GM18526 (cell line): Measurements from ENCODE around the gene VAT1L.

Experiments
- POLR2A ChIP-seq: IDR thresholded peaks from 3 replicates; pipeline ENCODE4 v1.6.1; 2011; ENCODE audit not compliant: insufficient read length; ENCODE audit errors: extremely low read depth

Gene VAT1L

DNA sequence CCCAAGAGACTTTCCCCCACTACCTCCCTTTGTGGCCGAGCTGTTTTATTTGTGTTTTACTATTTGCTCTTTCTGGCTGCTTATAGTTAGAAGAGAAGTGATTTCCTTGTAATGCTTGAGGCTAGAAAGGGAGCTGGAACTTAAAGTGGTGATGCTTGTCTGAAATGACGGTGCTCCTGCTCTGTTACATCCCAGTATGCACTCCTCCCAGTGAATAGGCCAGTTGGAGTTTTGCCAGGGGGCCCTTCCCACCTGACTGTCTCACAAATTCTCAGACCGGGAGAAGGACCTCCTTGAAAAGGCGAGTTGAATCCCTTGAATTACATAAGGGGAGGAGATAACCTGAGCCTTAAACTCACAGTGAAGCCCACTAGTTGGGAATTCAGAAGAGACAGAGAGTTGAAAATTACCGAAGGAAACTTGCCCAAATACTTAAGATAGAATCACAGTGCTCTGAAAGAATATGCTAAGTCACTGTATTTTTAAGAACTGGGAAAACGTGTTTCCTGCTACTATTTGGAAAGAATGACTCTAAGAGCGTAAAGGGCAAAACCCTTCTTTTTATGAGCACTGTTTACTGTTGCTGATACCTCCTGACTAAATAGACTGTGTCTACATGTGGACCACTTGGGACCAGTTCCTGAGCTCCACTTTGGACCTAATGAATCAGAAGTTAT is 149.2 kb downstream of the VAT1L start:
- no peak for TF ChIP-seq POLR2A

GRCh38 chr16:77938913-77939312 is 150.5 kb downstream of the VAT1L start:
- no peak for TF ChIP-seq POLR2A

DNA sequence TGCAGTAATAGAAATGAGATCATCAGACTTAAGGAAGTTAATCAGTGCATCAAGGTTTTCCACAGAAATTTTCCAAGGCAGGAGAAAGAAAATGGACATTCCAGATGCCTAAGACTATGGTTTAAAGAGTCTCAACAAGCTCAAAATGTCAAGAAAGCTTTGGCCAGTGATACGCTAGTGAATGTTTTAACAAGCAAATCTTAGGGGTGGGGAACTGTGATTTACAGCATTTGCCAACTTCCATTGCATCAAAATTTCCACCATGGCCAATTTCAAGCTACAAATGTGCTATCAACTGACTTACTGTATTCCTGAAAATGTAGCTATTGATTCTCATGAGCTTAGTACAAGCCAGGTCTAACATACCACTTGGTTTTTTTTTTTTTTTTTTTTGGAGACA is 151.6 kb downstream of the VAT1L start:
- no peak for TF ChIP-seq POLR2A

GRCh38 chr16:77943801-77944200 is 155.4 kb downstream of the VAT1L start:
- TF ChIP-seq POLR2A, result no peak

DNA sequence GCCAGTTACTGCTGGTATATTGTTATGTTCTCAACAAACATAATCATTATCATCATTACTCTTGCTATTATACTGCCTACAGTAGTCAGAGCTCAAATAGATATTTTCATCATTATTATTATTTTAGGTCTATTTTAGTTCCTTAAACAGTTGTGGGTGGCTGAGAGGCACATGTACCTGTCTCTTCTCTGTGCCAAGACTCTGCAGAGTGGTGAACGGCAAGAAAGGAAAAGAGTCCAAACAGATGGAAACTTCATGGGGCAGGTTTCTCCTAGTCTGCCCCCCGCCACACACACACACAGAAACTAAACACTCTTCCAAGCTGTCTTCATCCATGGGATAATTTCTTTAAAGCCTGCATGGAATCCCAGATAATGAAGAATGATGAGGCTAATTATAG is 156.3 kb downstream of the VAT1L start:
- TF ChIP-seq POLR2A, result no peak

DNA sequence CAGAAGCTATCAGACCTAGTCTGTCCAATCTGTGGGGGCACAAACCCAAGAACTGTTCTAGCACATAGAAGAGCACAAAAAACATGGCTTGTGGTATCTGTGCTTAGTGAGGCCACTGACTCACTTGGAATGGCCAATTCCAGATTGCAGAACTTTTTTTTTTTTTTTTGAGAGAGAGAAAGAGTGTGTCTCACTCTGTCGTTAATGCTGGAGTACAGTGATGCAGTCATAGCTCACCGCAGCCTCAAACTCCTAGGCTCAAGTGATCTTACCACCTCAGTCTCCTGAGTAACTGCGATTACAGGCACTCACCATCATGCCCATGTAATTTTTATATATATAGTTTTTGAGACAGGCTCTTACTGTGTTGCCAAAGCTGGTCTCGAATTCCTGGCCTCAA is 156.8 kb downstream of the VAT1L start:
- TF ChIP-seq POLR2A, result no peak

- no peak for TF ChIP-seq POLR2A
These were observed 158.5 kb downstream of the VAT1L start for GRCh38 chr16:77946823-77947222.

- TF ChIP-seq POLR2A, result no peak
These were observed 160.5 kb downstream of the VAT1L start for GRCh38 chr16:77948835-77949234.

DNA sequence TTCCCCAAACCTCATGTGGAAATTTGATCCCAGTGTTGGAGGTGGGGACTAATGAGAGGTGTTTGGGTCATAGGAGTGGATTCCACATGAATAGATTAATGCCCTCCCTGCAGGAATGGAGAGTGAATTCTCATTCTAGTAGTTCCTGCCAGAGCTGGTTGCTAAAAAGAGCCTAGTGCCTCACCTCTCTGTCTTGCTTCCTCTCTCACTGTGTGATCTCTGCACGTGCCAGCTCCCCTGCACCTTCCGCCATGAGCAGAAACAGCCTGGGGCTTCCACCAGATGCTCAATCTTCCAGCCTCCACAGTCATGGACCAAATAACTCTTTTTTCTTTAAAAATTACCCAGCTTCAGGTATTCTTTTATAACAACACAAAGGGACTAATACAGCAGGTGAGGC is 161.1 kb downstream of the VAT1L start:
- TF ChIP-seq POLR2A, result no peak

DNA sequence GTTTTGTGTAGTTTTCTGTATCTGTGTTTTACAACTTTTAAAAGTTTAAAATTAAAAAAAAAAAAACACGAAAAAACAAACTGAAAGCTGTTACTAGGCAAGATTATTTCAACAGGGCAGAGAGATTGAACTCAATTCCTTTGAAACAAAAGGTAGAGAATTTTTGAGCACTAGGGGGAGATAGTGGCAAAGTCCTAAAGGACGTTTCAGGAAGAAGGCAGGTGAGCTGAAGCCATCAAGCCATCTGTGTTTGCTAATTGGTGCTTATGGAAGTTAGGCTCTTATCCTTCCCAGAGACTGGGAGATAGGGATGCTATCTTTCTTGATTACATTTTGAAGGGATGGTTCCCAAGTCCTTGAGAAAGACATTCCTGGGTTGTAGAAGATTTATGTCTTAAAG is 163.4 kb downstream of the VAT1L start:
- TF ChIP-seq POLR2A, result no peak

DNA sequence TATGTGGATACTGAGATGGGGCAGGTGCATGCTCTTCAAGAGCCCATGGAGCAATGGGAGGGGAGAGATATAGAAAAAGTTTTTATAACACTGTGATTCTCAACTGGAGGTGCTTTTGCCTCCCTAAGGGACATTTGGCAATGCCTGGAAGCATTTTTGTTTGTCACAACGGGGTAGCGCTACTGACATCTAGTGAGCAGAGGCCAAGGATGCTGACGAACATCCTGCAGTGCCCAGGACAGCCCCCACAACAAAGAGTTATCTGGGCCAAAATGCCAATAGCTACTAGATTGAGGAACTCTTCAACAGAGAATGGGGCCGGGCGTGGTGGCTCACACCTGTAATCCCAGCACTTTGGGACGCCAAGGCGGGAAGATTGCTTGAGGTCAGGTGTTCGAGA is 166.8 kb downstream of the VAT1L start:
- TF ChIP-seq POLR2A, result no peak

DNA sequence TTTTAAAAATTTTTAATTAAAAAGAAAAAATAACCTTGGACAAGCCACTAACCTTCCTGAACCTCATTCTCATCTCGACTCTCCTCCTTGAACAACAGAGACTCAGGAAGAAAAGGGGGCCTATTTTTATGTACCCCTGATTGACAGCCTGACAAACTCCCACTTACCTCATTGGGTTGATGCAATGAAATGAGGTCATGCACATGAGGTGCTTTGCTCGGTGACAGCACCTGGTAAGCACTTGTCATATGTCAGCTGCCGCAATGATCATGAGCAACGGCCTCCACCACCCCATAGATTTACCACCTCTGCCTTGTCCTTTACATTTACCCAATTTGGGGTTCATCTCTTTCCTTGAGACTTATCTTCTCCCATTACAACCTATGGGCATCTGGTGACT is 167.9 kb downstream of the VAT1L start:
- no peak for TF ChIP-seq POLR2A

DNA sequence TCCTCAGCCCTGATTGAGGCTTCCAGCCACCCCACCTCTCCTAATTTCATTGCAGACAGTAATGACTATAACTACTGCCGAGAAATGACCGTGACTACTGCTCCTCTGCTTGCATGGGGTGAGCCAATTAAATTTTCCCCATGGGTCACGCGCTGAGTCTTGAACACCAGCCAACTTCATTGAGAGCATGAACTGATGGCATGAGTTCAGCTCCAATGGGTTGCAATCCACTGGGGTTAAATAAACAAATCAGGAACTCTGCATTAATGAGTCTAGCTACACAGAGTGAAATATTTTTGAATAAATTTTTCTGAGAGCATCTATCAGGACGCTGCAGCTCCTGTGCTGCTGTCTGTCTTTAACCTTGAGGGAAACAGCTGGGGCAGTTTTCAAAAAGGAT is 172.4 kb downstream of the VAT1L start:
- TF ChIP-seq POLR2A, result no peak

DNA sequence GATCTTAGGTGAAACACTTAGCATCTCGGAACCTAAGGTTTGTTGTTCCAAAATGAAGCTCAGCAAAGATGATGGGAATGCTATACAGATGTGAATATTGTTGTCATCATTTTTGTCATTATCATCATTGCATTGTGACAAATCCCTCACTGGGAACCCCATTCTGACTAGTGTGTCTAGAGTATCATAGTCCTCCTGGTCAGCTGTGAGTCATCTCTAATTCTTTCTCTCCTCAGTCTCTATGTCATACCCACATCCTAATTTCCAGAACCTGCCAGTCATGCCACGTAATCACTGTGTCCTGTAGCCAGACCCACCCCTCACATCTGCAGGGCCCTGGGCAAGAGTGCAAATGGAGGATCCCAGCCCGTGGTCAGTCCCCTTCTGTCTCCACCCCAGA is 173.4 kb downstream of the VAT1L start:
- TF ChIP-seq POLR2A, result no peak

DNA sequence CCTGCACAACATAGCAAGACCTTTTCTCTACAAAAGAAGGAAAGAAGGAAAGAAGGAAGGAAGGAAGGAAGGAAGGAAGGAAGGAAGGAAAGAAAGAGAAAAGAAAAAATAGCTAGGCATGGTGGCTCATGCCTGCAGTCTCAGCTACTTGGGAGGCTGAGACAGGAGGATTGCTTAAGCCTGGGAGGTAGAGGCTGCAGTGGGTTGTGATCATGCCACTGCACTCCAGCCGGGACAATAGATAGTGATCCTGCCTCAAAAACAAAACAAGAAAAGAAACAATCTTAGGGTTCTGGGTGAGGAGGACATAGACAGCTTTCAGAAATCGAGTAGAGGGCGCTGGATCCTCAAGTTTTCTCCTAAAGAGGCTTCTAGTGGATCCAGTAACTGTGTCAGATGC is 174.3 kb downstream of the VAT1L start:
- TF ChIP-seq POLR2A, result no peak

DNA sequence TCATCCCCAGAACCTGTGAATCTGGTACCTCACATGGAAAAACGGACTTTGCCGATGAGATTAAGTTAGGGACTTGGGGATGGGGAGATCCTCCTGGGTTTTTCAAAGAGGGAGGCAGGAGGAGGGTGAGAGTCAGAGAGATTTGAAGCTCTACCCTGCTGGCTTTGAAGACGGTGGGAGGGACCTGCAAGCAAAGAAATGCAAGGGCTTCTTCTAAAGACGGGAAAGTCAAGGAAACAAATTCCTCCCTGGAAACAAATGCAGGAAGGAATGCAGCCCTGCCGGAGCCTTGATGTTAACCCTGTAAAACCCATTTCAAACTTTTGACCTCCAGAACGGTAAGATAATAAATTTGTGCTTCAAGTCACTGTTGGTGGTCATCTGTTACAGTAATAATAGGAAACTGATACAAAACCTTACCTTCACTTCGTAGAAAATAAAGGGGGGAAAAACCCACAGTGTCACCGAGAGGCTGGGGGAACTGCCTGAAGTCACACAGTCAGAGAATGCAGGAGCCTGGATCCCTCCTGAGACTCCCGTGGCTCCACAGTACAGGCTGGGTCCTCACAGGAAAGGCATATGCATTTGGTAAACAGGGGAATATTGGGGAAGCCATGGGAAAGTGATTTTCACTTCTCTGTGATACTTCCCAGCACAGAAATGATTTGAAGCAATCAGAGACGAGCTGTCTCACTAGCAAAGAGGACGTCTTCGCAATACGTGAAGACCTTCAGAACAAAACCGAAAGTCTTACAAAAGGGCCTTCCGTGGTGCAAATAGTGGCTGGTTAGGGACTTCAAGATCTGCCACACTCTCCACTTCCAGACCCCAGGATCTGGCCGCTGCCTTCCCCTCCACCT is 175.1 kb downstream of the VAT1L start:
- no peak for TF ChIP-seq POLR2A

DNA sequence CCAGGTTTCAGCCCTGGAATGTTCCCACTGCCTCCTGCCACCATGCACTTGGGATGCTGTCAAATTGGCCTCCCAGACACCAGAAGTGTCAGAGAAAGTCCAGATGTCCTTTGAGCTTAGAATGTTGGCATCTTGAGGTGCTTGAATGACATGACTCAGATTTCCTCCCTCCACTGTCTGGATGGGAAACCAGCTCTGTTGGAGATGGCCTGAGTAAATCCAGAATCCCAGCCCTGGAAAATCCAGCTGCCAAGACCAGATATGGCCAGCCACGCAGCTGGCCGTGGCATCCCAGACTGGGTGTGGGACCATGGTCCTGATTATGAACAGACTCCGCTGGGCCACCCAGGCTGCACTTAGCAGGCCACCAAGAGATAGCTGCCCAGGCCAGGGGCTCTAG is 177.0 kb downstream of the VAT1L start:
- TF ChIP-seq POLR2A, result no peak
